Activated naive CD8-positive, alpha-beta T cell treated with anti-CD3 and anti-CD28 coated beads, Interleukin-2, amount 50 U/mL, for 24 hours (primary cell): Measurements from ENCODE around the gene PXYLP1.
"Not testable (repeated sequence)": the region's sequence is repeated elsewhere in the genome, so short reads cannot be mapped to it uniquely, and the experiment has no call there.

Experiments
- ATAC-seq: fragments of 150-1000 bp; cut with Tn5 transposase; one replicate; pipeline ENCODE4 v1.10.0; 2021
- DNase-seq: peaks from one replicate; pipeline ENCODE4 v3.0.0; 2021
- H3K27ac Mint-ChIP-seq: one replicate; pipeline ENCODE4 v1.8.0; 2021; ENCODE audit warnings: mild to moderate bottlenecking, mixed read lengths
- H3K27me3 Mint-ChIP-seq: one replicate; pipeline ENCODE4 v1.8.0; 2021; ENCODE audit warnings: mixed read lengths
- H3K36me3 Mint-ChIP-seq: one replicate; pipeline ENCODE4 v1.8.0; 2021; ENCODE audit warnings: low read depth, mixed read lengths
- H3K4me1 Mint-ChIP-seq: one replicate; pipeline ENCODE4 v1.8.0; 2021; ENCODE audit warnings: mixed read lengths
- H3K4me3 Mint-ChIP-seq: one replicate; pipeline ENCODE4 v1.8.0; 2021; ENCODE audit warnings: mild to moderate bottlenecking, moderate library complexity, mixed read lengths
- H3K9me3 Mint-ChIP-seq: one replicate; pipeline ENCODE4 v1.8.0; 2021; ENCODE audit warnings: mixed read lengths

The PXYLP1 gene

GRCh38 chr3:141300426-141300825 lies 68.8 kb downstream of the PXYLP1 start:
- H3K36me3 Mint-ChIP-seq, DNase-seq, H3K9me3 Mint-ChIP-seq, H3K27me3 Mint-ChIP-seq, ATAC-seq: not testable (repeated sequence)
- Mint-ChIP-seq H3K4me3 (peak overlapping the region; percentile 38), H3K4me1 (peaks cover 24% of the 10 kb centered on the region), H3K27ac (peak overlapping the region; percentile 8)

- Mint-ChIP-seq H3K27ac (no peak overlapping the region), H3K9me3 (no peaks in the 10 kb centered on the region), H3K4me1 (peaks cover 38% of the 10 kb centered on the region), H3K36me3 (no peaks in the 10 kb centered on the region), H3K27me3 (no peaks in the 10 kb centered on the region), H3K4me3 (no peak overlapping the region)
- ATAC-seq = no peak
- no peak for DNase-seq
These were observed 70.9 kb downstream of the PXYLP1 start for GRCh38 chr3:141302364-141303141.

GRCh38 chr3:141303481-141304223 lies 72.0 kb downstream of the PXYLP1 start:
- DNase-seq = peak; percentile 62
- Mint-ChIP-seq H3K9me3 (no peaks in the 10 kb centered on the region), H3K36me3 (no peaks in the 10 kb centered on the region), H3K4me1 (peaks cover 48% of the 10 kb centered on the region), H3K27me3 (no peaks in the 10 kb centered on the region), H3K4me3 (no peak overlapping the region), H3K27ac (no peak overlapping the region)
- ATAC-seq = peak; percentile 60

GRCh38 chr3:141305436-141305835 lies 73.8 kb downstream of the PXYLP1 start:
- peaks cover 50% of the 10 kb centered on the region for H3K4me1 Mint-ChIP-seq
- H3K9me3 Mint-ChIP-seq = no peaks in the 10 kb centered on the region
- H3K4me3 Mint-ChIP-seq = no peak overlapping the region
- H3K36me3 Mint-ChIP-seq = no peaks in the 10 kb centered on the region
- ATAC-seq = no peak
- H3K27me3 Mint-ChIP-seq = no peaks in the 10 kb centered on the region
- no peak overlapping the region for H3K27ac Mint-ChIP-seq
- no peak for DNase-seq

GRCh38 chr3:141306276-141306675 lies 74.7 kb downstream of the PXYLP1 start:
- no peak for DNase-seq
- H3K36me3 Mint-ChIP-seq = peaks cover 2% of the 10 kb centered on the region
- H3K27ac Mint-ChIP-seq = no peak overlapping the region
- ATAC-seq = no peak
- peaks cover 50% of the 10 kb centered on the region for H3K4me1 Mint-ChIP-seq
- no peak overlapping the region for H3K4me3 Mint-ChIP-seq
- H3K27me3 Mint-ChIP-seq = no peaks in the 10 kb centered on the region
- H3K9me3 Mint-ChIP-seq = no peaks in the 10 kb centered on the region

- H3K27me3 Mint-ChIP-seq = no peaks in the 10 kb centered on the region
- DNase-seq (no peak), ATAC-seq (peak; percentile 2)
- H3K4me1 Mint-ChIP-seq = peaks cover 49% of the 10 kb centered on the region
- H3K4me3 Mint-ChIP-seq = peak overlapping the region; percentile 50
- peaks cover 4% of the 10 kb centered on the region for H3K36me3 Mint-ChIP-seq
- peak overlapping the region; percentile 70 for H3K27ac Mint-ChIP-seq
- H3K9me3 Mint-ChIP-seq = no peaks in the 10 kb centered on the region
These were observed 75.3 kb downstream of the PXYLP1 start for GRCh38 chr3:141306922-141307321.

- H3K27me3 Mint-ChIP-seq = no peaks in the 10 kb centered on the region
- no peaks in the 10 kb centered on the region for H3K9me3 Mint-ChIP-seq
- ATAC-seq (no peak), DNase-seq (peak; percentile 24)
- peak overlapping the region; percentile 70 for H3K27ac Mint-ChIP-seq
- H3K36me3 Mint-ChIP-seq = peaks cover 4% of the 10 kb centered on the region
- peaks cover 55% of the 10 kb centered on the region for H3K4me1 Mint-ChIP-seq
- H3K4me3 Mint-ChIP-seq = peak overlapping the region; percentile 50
These were observed 75.9 kb downstream of the PXYLP1 start for GRCh38 chr3:141307351-141308059.

GRCh38 chr3:141308588-141309218 lies 77.1 kb downstream of the PXYLP1 start:
- peaks cover 57% of the 10 kb centered on the region for H3K4me1 Mint-ChIP-seq
- no peaks in the 10 kb centered on the region for H3K27me3 Mint-ChIP-seq
- no peaks in the 10 kb centered on the region for H3K9me3 Mint-ChIP-seq
- DNase-seq (no peak), ATAC-seq (no peak)
- H3K27ac Mint-ChIP-seq = peak overlapping the region; percentile 32
- no peak overlapping the region for H3K4me3 Mint-ChIP-seq
- peaks cover 4% of the 10 kb centered on the region for H3K36me3 Mint-ChIP-seq

GRCh38 chr3:141311170-141311495 lies 79.5 kb downstream of the PXYLP1 start:
- Mint-ChIP-seq H3K36me3 (peaks cover 4% of the 10 kb centered on the region), H3K27me3 (no peaks in the 10 kb centered on the region), H3K27ac (peak overlapping the region; percentile 95), H3K4me1 (peaks cover 56% of the 10 kb centered on the region), H3K4me3 (peak overlapping the region; percentile 93), H3K9me3 (no peaks in the 10 kb centered on the region)
- no peak for ATAC-seq
- DNase-seq = no peak

GRCh38 chr3:141311496-141312353 lies 80.1 kb downstream of the PXYLP1 start:
- ATAC-seq (peak; percentile 96), DNase-seq (peak; percentile 98)
- Mint-ChIP-seq H3K27ac (peak overlapping the region; percentile 95), H3K9me3 (no peaks in the 10 kb centered on the region), H3K36me3 (peaks cover 4% of the 10 kb centered on the region), H3K27me3 (no peaks in the 10 kb centered on the region), H3K4me3 (peak overlapping the region; percentile 93), H3K4me1 (peaks cover 51% of the 10 kb centered on the region)

GRCh38 chr3:141312354-141313092 lies 80.9 kb downstream of the PXYLP1 start:
- Mint-ChIP-seq H3K4me3 (peak overlapping the region; percentile 93), H3K36me3 (peaks cover 4% of the 10 kb centered on the region), H3K4me1 (peaks cover 43% of the 10 kb centered on the region), H3K9me3 (no peaks in the 10 kb centered on the region), H3K27ac (peak overlapping the region; percentile 95), H3K27me3 (no peaks in the 10 kb centered on the region)
- ATAC-seq (no peak), DNase-seq (no peak)

- Mint-ChIP-seq H3K4me1 (peaks cover 36% of the 10 kb centered on the region), H3K9me3 (peaks cover 4% of the 10 kb centered on the region), H3K4me3 (no peak overlapping the region), H3K36me3 (peaks cover 5% of the 10 kb centered on the region), H3K27me3 (no peaks in the 10 kb centered on the region), H3K27ac (no peak overlapping the region)
- DNase-seq = no peak
- ATAC-seq = no peak
These were observed 81.6 kb downstream of the PXYLP1 start for GRCh38 chr3:141313093-141313683.

GRCh38 chr3:141314415-141314814 lies 82.8 kb downstream of the PXYLP1 start:
- H3K9me3 Mint-ChIP-seq, ATAC-seq, H3K36me3 Mint-ChIP-seq, H3K27me3 Mint-ChIP-seq, H3K27ac Mint-ChIP-seq, DNase-seq, H3K4me3 Mint-ChIP-seq: not testable (repeated sequence)
- peaks cover 28% of the 10 kb centered on the region for H3K4me1 Mint-ChIP-seq
